Measurements from ENCODE around the gene SELP. TPM values are rescaled to one million over a fixed set of nuclear protein-coding genes. Genes with fewer than 3 reads are reported as not detected.

SELP gene
- total and polyA plus RNA-seq, 2 of the 13 experiments (the other 11 are each of a cell fraction or from before 2014, with no cell fraction given), result 0.11 TPM; not detected in 1

GRCh38 chr1:169572187-169572586 is 57.7 kb downstream of the SELP start (continued):
- TF ChIP-seq ZBTB39 (CRISPR knock-in tag; IDR thresholded peaks at IDR 0.05), result no peak
- no peak for TF ChIP-seq NFE2L1 (CRISPR knock-in tag; IDR thresholded peaks at IDR 0.05; ENCODE audit: borderline replicate concordance)
- no peak for TF ChIP-seq FOXK1 (CRISPR knock-in tag; IDR thresholded peaks at IDR 0.05; ENCODE audit: borderline replicate concordance, low read depth)
- TF ChIP-seq POLR2AphosphoS2 (IDR thresholded peaks at IDR 0.05; ENCODE audit: low read depth, low read length), result no peak
- no peak for TF ChIP-seq MXD3 (CRISPR knock-in tag; IDR thresholded peaks at IDR 0.05)
- no peak for TF ChIP-seq ZNF232 (CRISPR knock-in tag; IDR thresholded peaks at IDR 0.05; ENCODE audit: borderline replicate concordance)
- peak; percentile 78 to 81; a peak in 3 of 4 replicates for TF ChIP-seq EP300 (IDR thresholded peaks at IDR 0.05; ENCODE audit: low read depth in 2 of 2, low read length in 2 of 2)
- peak; percentile 63; the same call in 1 of the 2 replicates for TF ChIP-seq EP300 (CRISPR knock-in tag; IDR thresholded peaks at IDR 0.05; ENCODE audit: borderline replicate concordance)
- no peak for TF ChIP-seq BRD4 (CRISPR knock-in tag; IDR thresholded peaks at IDR 0.05)
- TF ChIP-seq ZNF205 (CRISPR knock-in tag; IDR thresholded peaks at IDR 0.05), result no peak
- no peak for TF ChIP-seq SKI (IDR thresholded peaks at IDR 0.05; ENCODE audit: partially characterized antibody)
- TF ChIP-seq ZBTB4 (CRISPR knock-in tag; IDR thresholded peaks at IDR 0.05; ENCODE audit: borderline replicate concordance), result no peak
- TF ChIP-seq ZNF224 (CRISPR knock-in tag; IDR thresholded peaks at IDR 0.05), result no peak
- no peak for TF ChIP-seq KLF16 (CRISPR knock-in tag; IDR thresholded peaks at IDR 0.05)
- peak; percentile 64; the same call in 1 of the 2 replicates for TF ChIP-seq RFX1 (IDR thresholded peaks at IDR 0.05)
- no peak for TF ChIP-seq ZNF609 (CRISPR knock-in tag; IDR thresholded peaks at IDR 0.05; ENCODE audit: borderline replicate concordance)
- TF ChIP-seq MNT (IDR thresholded peaks at IDR 0.05), result no peak

Measured in HepG2 (cell line).